Ovary (tissue), 10 donors: Measurements from ENCODE around the gene NOA1. TPM values are rescaled to one million over a fixed set of nuclear protein-coding genes. Genes with fewer than 3 reads are reported as not detected.

ENCODE experiments used
- DNase-seq, 5 donors: peaks; one replicate each; pipeline ENCODE4 v3.0.0-alpha.2; 2019 to 2020
- H3K27ac ChIP-seq, 2 donors: fragments of 200-600 bp; one replicate each; pipeline versions ENCODE4 v1.5.1 to v1.8.0; 2019 to 2022
- H3K27me3 ChIP-seq: fragments of 200-600 bp; one replicate; pipeline ENCODE4 v1.8.0; 2022
- H3K36me3 ChIP-seq: fragments of 200-600 bp; sonication (generic); one replicate; pipeline ENCODE4 v1.5.1; 2019
- H3K4me1 ChIP-seq: one replicate; pipeline ENCODE4 v1.8.1; 2013; ENCODE audit warnings: mild to moderate bottlenecking, moderate library complexity; ENCODE audit not compliant: insufficient read depth
- H3K4me3 ChIP-seq: fragments of 200-600 bp; sonication (generic); one replicate; pipeline ENCODE4 v1.5.1; 2017
- H3K9me3 ChIP-seq, 2 donors: fragments of 200-600 bp in 1 of 2; sonication (generic) in 1 of 2; one replicate each; pipeline versions ENCODE4 v1.5.1 to v1.8.1; 2013 to 2019; ENCODE audit warnings: mild to moderate bottlenecking in 1 of 2, moderate library complexity in 1 of 2
- EP300 ChIP-seq: sonication (generic); formaldehyde crosslinking; IDR thresholded peaks from one replicate; pipeline ENCODE4 v1.6.1; 2017; ENCODE audit warnings: antibody characterized with exemption
- POLR2A ChIP-seq: fragments of 450-650 bp; IDR thresholded peaks from one replicate; pipeline ENCODE4 v1.6.1; 2017; ENCODE audit warnings: antibody characterized with exemption, mild to moderate bottlenecking, moderate library complexity
- WGBS, 3 donors: extraction: QIAGEN DNeasy Blood & Tissue Kit in 1 of 3; methylation state at CpG; one replicate each; pipeline versions ENCODE4 v1.1.5 to v1.1.7; 2013 to 2017; 5-methylcytosine and 5-hydroxymethylcytosine counted together
- intact Hi-C, 4 donors: fragments of 100-400 bp; cut with DNase I; formaldehyde crosslinking; loops; one replicate each; pipeline versions ENCODE4 v1.11.0 to v1.15.1; 2022 to 2023
- long read RNA-seq, 3 donors: library from polyadenylated mRNA in 2 of 3; unstranded in 2 of 3; transcript quantifications; one replicate each; pipeline ENCODE4 v2.0.0 and lab custom pipeline, GENCODE V29; 2021 to 2026
- polyA plus RNA-seq, 2 donors: library from polyadenylated mRNA; stranded (reverse); fragments of 200-250 nt in 1 of 2; fragments of 350-450 nt in 1 of 2; fragmentation: Illumina TruSeq in 1 of 2; extraction: RNeasy Lipid Tissue Mini Kit (QIAGEN cat#74804) in 1 of 2; gene quantifications; one replicate each; pipeline ENCODE4 v1.2.3, GENCODE V29; 2013 to 2014
- total RNA-seq, 7 donors: library from RNA; depleted of rRNA in 2 of 7; stranded (reverse); fragments of >200 nt in 2 of 7; fragmentation: NEBNext Ultra II Directional in 3 of 7; extraction: Animal tissue kit (Norgen Biotek cat#: 25700) in 3 of 7; gene quantifications; one replicate each; pipeline versions ENCODE4 v1.1.0 to v1.2.4, GENCODE V29; 2016 to 2023
- TF ChIP-seq, protein P1 (sequence below), 3 donors: fragments of 450-650 bp in 2 of 3; fragments of 200-600 bp in 1 of 3; IDR thresholded peaks; one replicate each; pipeline versions ENCODE4 v1.5.1 to v1.8.0; 2016 to 2022; ENCODE audit warnings: antibody characterized with exemption in 3 of 3, mild to moderate bottlenecking in 1 of 3
- donor health status: DM: no; HTN: no; CAD: no; lungs with moderate emphysema.
- donor health status: DM: no; HTN: no; CAD: no.
- donor health status: Bipolar disorder and iron deficiency.
- donor health status: DM: yes; HTN: yes; CAD: no.
- donor health status: DM: no; HTN: no; CAD: no.
- donor health status: DM: yes; HTN: yes; CAD: no.

The NOA1 gene
- total RNA-seq (10 to 100 TPM; 12.6 to 21.5 (median 18.5) TPM), polyA plus RNA-seq (10 to 100 TPM; 16.2 to 19.1 TPM)
- long read RNA-seq, donor 1, transcript NOA1-201 (7 exons, 3,415 nt) = major isoform, 534 of 602 reads
- long read RNA-seq, donor 1, partial matches to known transcripts = 35 of 602 reads
- long read RNA-seq, donor 1, other reads (novel, unspliced or antisense) = 33 of 602 reads
- long read RNA-seq, donor 2, transcript NOA1-201 (7 exons, 3,415 nt) = major isoform, 22 of 22 reads
- long read RNA-seq, donor 2, partial matches to known transcripts = 0 of 22 reads
- long read RNA-seq, donor 2, other reads (novel, unspliced or antisense) = 0 of 22 reads
- long read RNA-seq, donor 3, transcript NOA1-201 (7 exons, 3,415 nt) = major isoform, 97 of 97 reads
- long read RNA-seq, donor 3, partial matches to known transcripts = 0 of 97 reads
- long read RNA-seq, donor 3, other reads (novel, unspliced or antisense) = 0 of 97 reads

DNA sequence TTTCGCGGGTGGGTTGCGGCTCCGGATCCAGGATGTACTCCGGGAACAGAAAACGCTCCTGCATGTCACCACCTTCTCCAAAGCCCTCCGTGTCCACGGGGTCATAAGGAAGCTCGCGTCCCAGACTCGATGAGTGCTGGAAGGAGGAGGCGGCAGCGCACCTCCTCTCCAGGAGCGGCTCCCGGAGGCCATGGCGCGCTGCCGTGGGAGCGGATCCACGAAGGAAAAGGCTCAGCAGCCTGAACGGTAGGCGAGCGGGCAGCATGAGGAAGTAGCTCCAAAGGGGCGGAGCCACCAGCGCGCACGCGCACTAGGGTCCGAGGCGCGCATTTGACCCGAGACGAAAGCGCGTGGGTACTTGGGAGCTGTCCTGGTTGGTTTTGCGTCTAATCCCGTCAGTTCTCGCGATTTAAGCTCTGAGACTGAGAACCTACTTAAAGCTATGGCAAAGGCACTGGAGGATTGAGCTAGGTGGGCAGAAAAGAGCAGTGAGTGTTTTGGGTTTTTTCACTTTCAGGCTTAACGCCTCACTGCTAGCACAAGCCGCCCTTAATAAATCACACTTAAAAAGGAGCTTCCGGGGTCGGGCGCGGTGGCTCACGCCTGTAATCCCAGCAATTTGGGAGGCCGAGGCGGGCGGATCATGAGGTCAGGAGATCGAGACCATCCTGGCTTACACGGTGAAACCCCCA lies at the start of gene NOA1:
Gene NOA1 (minus strand): TSS at position 286 of the 692 bp plus-strand sequence. CDS start 21 bp downstream, at position 265.
- H3K9me3 ChIP-seq = no peaks in the 10 kb centered on the region
- no peak for TF ChIP-seq EP300
- TF ChIP-seq, protein P1, sequence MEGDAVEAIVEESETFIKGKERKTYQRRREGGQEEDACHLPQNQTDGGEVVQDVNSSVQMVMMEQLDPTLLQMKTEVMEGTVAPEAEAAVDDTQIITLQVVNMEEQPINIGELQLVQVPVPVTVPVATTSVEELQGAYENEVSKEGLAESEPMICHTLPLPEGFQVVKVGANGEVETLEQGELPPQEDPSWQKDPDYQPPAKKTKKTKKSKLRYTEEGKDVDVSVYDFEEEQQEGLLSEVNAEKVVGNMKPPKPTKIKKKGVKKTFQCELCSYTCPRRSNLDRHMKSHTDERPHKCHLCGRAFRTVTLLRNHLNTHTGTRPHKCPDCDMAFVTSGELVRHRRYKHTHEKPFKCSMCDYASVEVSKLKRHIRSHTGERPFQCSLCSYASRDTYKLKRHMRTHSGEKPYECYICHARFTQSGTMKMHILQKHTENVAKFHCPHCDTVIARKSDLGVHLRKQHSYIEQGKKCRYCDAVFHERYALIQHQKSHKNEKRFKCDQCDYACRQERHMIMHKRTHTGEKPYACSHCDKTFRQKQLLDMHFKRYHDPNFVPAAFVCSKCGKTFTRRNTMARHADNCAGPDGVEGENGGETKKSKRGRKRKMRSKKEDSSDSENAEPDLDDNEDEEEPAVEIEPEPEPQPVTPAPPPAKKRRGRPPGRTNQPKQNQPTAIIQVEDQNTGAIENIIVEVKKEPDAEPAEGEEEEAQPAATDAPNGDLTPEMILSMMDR (IDR thresholded peaks at IDR 0.05) = no peak
- TF ChIP-seq POLR2A = peak; percentile 43
- intact Hi-C loops = loop anchor here in 1 of 4 donors (5.0 kb wide), 1 partner anchor 70 kb away; the partner anchor contains the start of gene REST
- no peaks in the 10 kb centered on the region for H3K36me3 ChIP-seq
- H3K27ac ChIP-seq = peak within 1 kb of the TSS; percentile 70 to 88
- peak; percentile 96 to 99 (median 98) for DNase-seq
- H3K27me3 ChIP-seq = no peaks in the 10 kb centered on the region
- peak within 1 kb of the TSS; percentile 90 for H3K4me3 ChIP-seq
- 0 to 1% (median 1%) methylated on average over 43 to 51 of the region's 51 CpGs for WGBS, 3 donors
- H3K4me1 ChIP-seq = peaks cover 20% of the 10 kb centered on the region

DNA sequence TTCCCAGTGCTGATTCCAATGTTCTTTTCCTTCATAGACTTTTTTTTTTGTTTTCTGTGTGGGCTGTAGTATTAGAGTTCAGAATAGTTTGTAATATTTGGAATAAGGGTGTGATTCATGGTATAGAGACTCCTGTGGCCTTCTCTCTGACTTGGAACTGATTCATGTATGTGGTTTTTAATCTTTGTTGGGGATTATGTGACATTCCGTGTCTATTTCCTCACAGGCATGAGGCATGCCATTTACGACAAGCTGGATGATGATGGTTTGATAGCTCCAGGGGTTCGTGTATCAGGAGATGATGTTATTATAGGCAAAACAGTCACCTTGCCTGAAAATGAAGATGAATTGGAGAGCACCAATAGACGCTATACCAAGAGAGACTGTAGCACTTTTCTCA lies 45.7 kb upstream of the NOA1 start:
- intact Hi-C loops = no loop called here
- H3K4me3 ChIP-seq = no peak overlapping the region
- no peaks in the 10 kb centered on the region for H3K9me3 ChIP-seq
- DNase-seq = no peak
- no peaks in the 10 kb centered on the region for H3K27me3 ChIP-seq
- peaks cover 2% of the 10 kb centered on the region for H3K4me1 ChIP-seq
- WGBS, 3 donors = 72 to 82% (median 75%) methylated on average over 4 of the region's 4 CpGs
- H3K27ac ChIP-seq = no peak overlapping the region
- H3K36me3 ChIP-seq = no peaks in the 10 kb centered on the region
- TF ChIP-seq, protein P1 (IDR thresholded peaks at IDR 0.05) = no peak
- TF ChIP-seq POLR2A = no peak
- no peak for TF ChIP-seq EP300

DNA sequence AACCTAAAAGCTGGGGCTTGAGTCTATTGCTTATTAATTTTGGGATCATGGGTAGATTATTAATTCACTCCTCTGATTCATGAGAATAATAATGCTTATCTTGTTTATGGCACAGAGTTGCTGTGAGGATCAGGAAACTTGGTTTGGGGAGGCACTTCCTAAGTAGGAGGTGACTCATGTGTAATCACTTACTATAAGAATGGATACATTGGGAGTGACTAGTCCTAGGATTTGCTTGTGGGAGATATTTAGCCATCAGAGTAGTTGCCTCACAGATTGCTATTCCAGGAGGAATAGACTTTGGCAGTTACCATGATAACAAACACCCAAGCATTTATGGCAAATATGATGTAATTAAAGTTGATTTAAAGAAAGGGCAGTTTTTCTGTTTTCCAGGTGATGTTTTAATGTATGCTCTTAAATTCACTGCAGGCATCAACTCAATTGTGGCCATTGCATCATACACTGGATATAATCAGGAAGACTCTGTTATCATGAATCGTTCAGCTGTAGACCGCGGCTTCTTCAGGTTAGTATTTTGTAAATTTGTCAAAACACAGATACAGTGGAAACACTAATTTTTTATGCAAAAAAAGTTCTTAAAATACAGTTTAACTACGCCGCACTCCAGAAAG lies 43.2 kb upstream of the NOA1 start:
- Histone ChIP-seq H3K36me3 (no peaks in the 10 kb centered on the region), H3K9me3 (no peaks in the 10 kb centered on the region), H3K27me3 (no peaks in the 10 kb centered on the region), H3K4me3 (no peak overlapping the region), H3K27ac (no peak overlapping the region), H3K4me1 (peaks cover 2% of the 10 kb centered on the region)
- 61 to 77% (median 69%) methylated on average over 5 of the region's 5 CpGs for WGBS, 3 donors
- TF ChIP-seq, protein P1 (IDR thresholded peaks at IDR 0.05) = no peak
- no peak for TF ChIP-seq EP300
- no peak for TF ChIP-seq POLR2A
- intact Hi-C loops = no loop called here
- DNase-seq = no peak

DNA sequence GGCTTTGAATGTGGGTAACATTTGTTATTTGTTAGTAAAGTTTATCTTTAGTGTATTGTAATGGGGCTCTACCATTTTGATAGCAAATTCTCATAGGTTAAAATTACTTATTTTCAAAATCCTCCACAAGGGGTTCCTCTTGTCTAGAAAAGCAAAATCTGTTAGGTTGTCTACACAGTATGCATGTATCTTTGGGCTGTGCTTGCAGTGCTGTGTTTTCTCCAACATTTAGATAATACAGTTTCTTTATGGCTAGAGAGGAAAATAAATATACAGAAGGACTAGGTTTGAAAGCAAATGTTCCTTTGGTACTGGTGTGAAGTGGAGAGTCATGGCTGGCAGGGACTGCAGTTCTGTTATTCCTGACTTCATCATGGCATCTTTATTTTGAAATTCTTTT lies 41.6 kb upstream of the NOA1 start:
- Histone ChIP-seq H3K9me3 (no peaks in the 10 kb centered on the region), H3K36me3 (no peaks in the 10 kb centered on the region), H3K4me1 (peaks cover 2% of the 10 kb centered on the region), H3K27me3 (no peaks in the 10 kb centered on the region), H3K27ac (no peak overlapping the region), H3K4me3 (no peak overlapping the region)
- intact Hi-C loops = no loop called here
- DNase-seq = no peak
- TF ChIP-seq, protein P1 (IDR thresholded peaks at IDR 0.05) = no peak
- no peak for TF ChIP-seq POLR2A
- no peak for TF ChIP-seq EP300
